ENCODE measurements around the gene ABCB6.

The ABCB6 gene

DNA sequence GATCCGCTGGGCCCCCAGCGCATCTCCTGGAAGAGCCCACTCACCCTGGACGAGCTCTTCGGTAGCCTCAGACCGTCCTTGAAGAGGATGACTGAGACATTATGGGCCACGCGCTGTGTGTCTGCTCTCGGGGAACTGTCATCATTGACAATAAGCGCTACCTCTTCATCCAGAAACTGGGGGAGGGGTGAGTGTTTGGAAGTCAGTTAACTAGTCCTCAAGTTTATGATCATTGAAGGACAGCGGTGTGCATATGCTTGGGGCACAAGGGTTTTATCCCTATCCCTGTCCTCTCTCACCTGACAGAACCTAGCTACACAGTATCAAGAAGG is 27.1 kb upstream of the ABCB6 start:
- in situ Hi-C loops (cut with MboI; ENCODE audit: low sequenced_read_pairs): no loop called here

DNA sequence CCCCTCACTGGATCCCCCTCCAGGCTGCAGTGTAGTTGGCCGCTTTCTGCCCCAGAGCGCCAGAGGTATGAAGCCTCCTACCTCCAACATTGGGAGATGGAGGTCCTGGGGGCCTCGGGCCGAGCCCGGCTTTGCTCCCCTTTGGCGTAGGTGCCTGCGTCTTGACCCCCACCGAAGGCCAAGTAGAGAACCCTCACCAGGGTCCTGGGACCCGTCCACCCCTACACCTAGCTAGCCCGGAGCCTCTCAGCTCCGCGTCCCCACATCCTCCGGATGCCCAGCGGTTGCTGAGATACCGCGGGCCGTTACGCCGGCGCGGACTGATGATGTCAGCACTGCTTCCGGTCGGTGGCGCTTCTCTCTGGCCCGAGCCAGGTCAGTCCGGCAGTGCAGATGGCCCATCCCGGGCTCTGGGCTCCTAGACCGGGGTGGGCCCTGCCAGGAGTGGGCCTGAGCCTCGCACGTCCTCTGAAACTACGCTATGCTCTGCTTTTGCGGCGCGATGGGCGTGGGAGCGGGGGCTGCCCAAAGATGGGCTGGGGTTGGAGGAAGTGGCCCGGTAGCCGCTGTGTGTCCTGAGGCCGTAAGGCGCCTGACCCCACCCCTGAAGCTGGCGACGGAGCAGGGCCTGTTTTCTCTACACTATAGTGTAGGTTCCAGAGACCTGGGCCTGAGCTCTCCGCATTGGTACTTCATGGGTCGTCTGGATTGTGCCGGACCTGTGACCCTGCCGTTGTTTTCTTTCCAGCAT is 26.6 kb upstream of the ABCB6 start, which contains the start of the genes GLB1L and STK16:
TSS of gene GLB1L (minus strand) at position 297 of the 751 bp plus-strand sequence. CDS start 1,871 bp downstream, outside the sequence.
TSS of gene STK16 (plus strand) at position 332 of the 751 bp plus-strand sequence. CDS start 521 bp downstream, outside the sequence.
- in situ Hi-C loops (cut with MboI; ENCODE audit: low sequenced_read_pairs): no loop called here

DNA sequence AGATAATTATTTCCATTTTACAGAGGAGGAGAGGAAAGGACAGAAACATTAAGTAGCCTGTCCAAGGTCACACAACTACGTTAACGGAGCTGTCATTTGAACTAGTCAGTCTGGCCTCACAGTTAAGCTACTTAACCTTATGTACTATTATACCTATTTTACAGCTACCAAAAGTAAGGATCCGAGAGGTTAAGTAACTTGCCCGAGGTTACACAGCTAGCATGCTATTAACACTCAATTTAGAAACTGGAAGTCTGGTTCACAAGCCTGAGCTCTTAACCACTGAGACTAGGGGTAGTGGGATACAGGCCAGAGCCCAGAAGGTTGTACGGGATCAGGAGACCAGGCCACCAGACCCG is 26.0 kb upstream of the ABCB6 start:
- in situ Hi-C loops (cut with MboI; ENCODE audit: low sequenced_read_pairs): no loop called here

DNA sequence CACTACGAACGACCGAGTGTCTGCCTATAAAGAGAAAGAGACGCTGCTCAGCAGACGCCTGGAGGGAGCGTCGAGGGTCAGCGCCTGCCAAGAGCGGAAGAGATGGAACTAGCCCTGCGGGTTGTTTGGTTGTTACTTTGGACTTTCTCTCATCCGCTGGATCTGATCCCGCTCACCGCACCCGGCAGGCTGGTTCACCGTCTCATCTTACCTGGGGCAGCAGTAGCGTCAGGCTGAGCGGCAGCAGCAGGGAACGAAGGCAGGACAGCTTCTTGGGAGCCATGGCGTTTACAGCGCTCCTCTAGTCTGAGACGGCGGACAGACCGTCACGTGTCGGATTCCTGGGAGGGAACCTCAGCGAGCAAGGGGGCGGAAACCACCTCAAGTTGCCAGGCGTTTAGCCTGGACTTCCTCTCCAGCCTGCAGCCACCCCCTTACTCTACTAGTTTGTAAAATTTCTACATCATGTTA is 24.6 kb upstream of the ABCB6 start:
- in situ Hi-C loops (cut with MboI; ENCODE audit: low sequenced_read_pairs): no loop called here

DNA sequence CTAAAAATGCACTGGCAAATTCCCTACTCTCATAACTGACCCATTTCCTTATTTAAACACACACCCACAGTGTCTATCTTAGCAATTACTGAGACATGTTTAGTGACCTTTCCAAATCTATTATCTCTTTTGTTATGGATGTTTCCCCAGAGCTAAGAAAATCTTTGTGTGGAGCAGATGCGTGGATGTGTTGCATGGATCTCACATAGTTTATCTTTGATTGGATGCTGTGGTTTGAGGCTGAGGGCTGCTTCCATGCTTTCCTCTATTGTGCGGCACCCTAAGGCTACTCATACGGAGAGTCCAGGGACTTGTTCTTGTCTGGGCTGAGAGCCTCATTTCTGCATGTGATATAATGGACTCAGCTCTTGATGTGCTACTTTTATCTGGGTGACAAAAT is 15.6 kb upstream of the ABCB6 start:
- in situ Hi-C loops (cut with MboI; ENCODE audit: low sequenced_read_pairs): no loop called here

DNA sequence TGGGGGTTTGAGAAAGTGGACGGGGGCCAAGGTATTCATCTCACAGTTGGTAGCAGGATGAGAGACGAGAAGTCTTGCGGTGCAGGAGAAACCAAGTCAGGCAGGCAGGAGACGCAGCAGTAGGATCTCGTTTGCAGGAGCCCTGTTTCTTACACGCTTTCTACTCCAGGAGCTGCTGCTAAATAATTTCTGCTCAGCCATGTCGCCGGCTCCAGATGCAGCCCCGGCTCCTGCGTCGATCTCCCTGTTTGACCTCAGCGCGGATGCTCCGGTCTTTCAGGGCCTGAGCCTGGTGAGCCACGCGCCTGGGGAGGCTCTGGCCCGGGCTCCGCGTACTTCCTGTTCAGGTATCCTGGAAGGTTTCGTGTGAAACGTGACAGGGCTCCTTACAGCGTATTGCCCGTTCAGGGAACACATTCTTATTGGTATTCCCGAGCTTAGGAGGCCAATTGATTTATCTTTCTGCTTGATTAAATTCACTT is 11.3 kb upstream of the ABCB6 start:
- in situ Hi-C loops (cut with MboI; ENCODE audit: low sequenced_read_pairs): no loop called here

DNA sequence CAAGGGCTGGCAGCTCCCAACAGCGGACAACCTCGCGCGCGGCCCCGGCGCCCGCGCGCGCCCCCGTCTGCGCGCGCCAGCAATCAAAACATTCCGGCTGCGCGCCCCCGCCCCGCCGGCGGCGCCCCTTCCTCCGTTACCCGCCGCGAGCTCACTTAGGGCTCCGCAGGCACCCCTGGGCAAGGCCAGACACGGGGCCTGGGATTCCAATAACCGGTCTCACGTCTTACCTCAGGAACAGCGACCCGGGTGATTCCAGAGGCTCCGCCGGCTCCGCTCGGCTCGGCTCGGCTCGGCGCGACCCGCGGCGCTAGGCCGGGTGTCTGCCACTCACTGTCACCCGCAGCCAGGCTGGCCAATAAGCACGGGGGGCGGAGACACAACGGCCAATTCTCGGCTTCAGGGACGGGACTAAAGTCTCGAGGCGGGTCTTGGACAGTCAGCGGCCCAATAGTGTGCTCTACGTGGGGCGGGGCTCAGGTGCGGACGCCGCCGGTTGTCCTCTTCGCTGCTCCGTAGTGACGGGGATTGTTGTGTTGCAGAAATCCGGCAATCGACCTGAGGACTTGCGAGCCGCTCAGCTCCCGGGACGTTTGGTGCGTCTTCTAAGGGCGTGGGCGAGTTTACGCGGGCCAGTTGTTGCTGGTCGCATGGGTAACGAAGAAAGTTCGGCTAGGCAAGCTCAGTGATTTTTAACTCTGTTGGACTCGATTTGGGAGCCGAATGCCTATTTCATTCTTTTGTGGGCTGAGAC is 10.7 kb upstream of the ABCB6 start, which contains the start of the genes ANKZF1 and ATG9A:
TSS of gene ANKZF1 (plus strand) at position 502 of the 754 bp plus-strand sequence. CDS start 452 bp downstream, outside the sequence.
TSS of gene ATG9A (minus strand) at position 332 of the 754 bp plus-strand sequence. CDS start 1,612 bp downstream, outside the sequence.
- in situ Hi-C loops (cut with MboI; ENCODE audit: low sequenced_read_pairs): no loop called here

DNA sequence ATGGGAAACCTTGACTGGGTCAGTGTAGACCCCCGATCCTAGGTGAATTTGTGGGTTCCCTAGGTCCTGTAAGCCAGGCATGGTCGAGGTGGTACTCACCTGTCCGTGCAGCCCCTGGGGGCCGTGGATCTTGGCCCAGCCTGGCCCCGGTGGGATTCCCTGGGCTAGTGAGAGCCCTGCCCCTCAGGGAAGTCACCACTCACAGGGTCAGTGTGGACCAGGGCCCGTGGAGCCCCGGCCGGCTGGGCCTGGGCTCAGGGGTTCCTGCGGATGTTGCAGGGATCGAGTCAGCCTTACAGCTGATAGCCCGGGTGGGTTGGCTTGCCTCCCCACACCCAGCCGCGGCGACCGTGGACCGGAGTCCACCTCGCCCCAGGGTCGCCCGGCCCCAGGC is 10.2 kb upstream of the ABCB6 start:
- in situ Hi-C loops (cut with MboI; ENCODE audit: low sequenced_read_pairs): no loop called here

DNA sequence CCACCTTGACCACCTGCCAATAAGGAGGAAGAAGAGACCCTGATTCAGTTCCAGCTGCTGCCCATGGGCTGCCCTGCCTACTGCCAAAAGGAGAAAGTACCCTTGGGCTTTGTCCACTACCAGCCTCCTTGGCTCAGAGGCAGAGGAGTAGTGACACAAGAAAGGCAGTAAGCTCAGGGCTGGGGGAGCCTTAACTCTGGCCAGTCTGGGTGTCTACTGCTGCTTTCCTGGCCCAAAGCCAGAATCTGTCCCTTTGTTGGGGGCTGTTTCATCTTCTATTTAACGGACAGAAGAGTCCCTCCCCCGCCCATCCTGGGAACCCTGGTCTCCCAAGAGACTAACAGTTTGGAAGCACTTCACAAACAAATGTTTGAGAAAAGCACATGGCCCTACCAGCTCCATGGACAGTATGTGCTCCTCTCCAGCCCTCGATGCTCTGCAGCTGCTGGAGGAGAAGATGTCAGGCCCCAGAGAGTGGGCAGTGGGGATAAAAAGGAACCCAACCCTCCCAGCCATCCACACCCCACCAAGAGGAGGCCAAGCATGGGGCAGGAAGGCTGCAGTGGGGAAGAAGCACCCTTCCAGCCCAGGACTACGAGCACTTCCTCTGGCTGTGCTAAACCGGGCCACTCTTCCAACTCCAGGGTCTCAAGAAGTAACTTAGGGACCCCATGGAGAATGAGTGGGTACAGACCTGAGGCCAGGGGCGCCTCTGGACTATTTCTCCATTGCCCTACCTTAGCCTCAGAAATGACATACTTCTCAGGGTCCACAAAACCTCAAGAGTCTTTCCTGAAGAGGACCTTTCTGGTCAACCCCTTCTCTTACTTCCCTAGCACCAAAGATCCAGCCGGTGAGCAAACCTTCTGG is 9.5 kb upstream of the ABCB6 start:
- in situ Hi-C loops (cut with MboI; ENCODE audit: low sequenced_read_pairs): no loop called here

DNA sequence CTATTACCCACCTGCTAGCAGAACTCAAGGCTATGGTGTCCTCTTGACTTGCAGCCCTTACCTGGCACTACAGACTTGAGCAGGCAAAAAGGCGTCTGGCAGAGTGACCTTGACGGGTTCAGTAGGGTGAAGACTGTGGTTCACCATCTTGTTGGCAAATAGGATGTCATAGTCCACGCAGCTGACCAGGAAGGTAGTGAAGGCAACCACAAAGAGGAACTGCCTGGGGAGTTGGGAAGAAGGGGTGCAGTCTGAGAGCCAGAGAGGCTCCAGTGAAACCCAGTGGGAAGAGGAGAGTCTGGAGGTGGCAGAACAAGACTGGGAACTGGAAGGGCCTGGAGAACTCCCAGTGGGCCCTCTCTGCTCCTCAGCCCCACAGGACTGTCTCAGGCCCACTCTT is 6.6 kb upstream of the ABCB6 start:
- in situ Hi-C loops (cut with MboI; ENCODE audit: low sequenced_read_pairs): no loop called here

DNA sequence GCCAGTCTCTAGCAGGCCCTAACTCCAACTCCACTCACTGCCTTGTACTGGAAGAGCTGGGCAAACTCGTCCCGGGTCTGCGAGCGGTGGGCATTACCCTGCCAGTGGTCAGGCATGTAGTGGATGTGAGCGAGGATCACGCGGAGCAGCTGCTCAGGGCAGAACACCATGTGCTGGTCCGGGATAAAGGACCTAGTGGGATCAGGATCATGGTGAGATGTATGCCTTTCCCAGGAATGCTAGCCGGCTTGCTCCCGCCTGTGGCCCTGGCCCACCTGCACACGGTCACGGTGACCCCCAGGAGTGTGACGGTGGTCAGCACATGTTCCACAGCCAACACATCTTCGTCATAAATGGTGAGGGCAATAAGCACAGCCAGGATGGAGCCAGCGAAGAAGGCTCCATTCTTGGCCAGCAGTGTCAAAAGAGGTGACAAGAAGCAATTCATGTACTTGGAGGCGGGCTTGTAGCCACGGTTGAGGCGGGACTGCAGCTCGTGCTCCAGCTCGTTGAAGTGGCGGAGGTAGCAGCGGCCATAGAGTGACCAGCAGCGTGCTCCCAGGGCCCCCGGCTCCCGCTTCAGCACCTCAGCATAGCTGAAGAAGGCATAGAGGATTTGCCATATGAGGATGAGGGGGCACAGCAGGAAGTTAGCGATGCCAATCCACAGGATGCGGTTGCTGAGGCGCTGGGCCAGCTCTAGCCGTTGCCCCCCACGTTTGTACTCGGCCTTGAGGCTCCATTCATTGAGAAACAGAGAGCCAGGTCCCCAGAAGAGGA is 5.3 kb upstream of the ABCB6 start:
- in situ Hi-C loops (cut with MboI; ENCODE audit: low sequenced_read_pairs): no loop called here

DNA sequence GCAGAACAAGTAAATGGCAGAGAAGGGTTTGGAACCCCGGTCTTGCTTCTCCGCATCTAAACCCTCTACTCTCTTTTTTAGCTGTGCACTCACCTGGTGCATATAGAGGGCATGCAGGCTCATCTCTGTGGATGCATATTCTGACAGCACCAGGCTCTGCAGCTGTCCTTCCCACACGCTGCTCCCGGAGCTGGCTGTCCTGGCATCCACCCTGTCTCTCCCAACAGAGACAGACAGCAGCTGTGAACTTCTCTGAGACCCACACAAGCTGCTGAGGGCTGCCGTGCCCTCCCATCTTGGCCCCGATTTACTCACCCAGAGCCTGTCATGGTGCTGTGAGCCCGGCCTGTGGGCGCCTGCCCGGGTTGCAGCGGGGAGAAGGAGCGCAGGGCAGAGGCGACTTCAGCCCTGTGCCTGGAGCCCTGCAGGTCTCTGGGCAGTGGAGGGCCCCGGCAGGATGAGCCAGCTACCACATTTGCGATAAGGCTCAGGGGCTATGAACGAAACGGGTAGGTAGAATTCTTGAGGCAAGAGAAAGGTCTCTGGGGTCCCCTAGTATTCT is 3.3 kb upstream of the ABCB6 start:
- in situ Hi-C loops (cut with MboI; ENCODE audit: low sequenced_read_pairs): no loop called here

DNA sequence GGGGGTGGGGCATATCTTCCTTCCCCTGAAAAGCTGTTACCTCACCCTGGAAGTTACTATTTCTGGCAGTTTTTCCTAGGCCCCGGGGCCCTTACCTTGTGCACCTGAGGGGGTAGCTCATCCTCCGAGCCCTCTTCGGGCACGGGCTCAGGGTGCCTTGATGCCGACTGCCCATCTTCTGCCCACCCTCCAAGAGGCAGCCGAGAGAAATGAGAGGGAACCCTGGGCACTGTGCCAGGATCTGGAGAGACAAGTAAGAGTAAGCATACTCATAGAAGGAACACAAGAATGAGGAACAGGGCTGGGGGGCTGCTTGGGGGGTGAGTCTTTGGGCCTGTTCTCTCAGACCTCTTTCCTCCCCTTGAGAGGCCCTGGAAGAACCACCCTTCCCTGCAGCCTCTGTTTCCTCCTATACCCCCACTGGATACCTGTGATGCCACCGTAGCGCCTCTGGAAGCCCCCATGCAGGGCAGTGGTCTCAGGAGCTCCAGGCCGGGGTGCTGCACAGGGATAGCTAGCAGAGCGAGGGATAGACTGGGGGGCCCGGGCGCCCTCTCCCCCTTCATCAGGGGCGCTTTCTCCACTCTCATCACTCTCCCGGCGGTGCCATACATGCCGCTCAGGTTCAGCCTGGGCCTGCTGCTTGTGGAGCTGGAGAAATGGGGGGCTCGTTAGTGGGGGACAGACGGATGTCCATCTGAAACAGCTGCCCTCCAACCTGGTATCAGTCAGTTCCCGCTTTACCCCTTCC is 2.1 kb upstream of the ABCB6 start:
- in situ Hi-C loops (cut with MboI; ENCODE audit: low sequenced_read_pairs): no loop called here

DNA sequence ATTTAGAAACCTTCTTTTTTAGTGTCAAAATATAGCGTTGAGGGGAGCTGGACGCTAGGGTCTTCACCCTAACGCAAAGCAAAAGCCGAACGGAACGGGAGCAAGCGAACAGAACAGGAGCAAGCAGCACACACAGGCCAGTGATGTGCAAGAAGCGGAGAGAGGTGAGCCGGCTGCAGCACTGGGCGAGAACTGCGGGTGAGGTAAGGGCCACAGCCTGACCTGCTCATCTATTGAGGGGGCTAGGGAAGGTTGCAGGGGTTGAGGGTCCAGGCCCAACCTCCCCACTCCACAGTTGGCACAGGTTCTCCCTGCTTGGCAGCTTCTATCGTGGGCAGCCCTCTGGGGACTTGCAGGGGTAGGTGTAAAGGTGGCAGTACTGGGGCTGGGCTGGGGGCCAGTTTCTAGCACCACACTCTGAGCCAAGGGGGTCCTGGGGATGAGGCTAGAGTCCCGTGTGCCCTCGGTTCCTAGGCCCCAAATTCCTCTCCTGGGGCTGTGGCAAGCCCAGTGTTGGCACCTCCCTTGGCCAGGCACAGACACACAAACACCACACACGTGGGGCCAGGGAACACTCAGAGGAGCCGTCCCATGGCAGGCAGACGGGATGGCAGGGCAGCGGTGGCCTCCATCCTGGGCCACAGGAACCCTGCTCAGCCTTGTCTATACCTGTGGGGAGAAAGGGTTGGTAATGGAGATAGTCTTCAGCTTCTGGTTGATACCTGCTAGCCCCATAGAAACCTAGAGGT is 1.2 kb upstream of the ABCB6 start:
- in situ Hi-C loops (cut with MboI; ENCODE audit: low sequenced_read_pairs): loop anchor here (10.0 kb wide), 1 partner anchor 55 kb away; the partner anchor contains the start of gene NHEJ1

DNA sequence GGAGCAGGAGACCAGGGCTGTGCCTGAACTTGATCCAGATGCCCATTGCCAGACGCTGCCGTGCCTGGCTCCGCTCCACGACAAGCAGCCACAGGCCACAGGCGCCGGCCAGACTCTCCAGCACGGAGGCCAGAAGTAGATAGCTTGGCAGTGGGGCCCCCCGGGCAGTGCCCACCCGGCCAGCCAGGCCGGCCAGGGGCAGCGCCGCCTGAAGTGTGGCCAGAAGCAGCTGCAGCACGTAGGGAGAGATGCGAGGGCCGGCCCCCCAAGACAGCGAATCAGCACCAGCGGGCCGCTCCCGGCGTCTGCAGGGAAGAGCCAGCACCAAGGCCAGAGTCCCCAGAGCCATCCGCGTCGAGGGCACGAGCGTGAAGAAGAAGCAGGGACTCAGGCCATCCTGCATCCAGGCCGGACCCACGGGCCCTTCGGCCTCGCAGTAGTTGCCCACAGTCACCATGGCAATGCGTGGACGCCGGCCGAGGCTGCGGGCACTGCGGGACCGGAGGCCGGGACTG is 484 bp downstream of the ABCB6 start:
- in situ Hi-C loops (cut with MboI; ENCODE audit: low sequenced_read_pairs): loop anchor here (10.0 kb wide), 1 partner anchor 53 kb away; the partner anchor contains the start of gene NHEJ1

DNA sequence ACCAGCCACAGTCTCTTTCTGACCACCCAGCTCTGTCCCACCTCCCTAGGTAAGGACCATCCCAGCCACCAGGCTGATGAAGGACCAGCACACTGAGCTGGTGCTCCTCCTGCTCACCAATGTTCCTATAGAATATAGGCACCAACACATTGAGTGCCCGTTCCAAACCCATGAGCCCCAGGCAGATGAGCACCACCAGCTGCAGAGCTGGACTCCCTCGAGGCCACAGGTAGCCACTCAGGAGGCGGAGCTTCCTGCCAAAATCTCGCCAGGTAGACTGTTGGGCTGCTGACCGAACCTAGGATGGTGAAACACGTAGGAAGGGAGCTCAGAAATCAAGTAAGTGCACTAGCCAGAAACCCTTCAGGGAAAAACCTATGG is 2.2 kb downstream of the ABCB6 start:
- in situ Hi-C loops (cut with MboI; ENCODE audit: low sequenced_read_pairs): loop anchor here (10.0 kb wide), 1 partner anchor 52 kb away; the partner anchor contains the start of gene NHEJ1

DNA sequence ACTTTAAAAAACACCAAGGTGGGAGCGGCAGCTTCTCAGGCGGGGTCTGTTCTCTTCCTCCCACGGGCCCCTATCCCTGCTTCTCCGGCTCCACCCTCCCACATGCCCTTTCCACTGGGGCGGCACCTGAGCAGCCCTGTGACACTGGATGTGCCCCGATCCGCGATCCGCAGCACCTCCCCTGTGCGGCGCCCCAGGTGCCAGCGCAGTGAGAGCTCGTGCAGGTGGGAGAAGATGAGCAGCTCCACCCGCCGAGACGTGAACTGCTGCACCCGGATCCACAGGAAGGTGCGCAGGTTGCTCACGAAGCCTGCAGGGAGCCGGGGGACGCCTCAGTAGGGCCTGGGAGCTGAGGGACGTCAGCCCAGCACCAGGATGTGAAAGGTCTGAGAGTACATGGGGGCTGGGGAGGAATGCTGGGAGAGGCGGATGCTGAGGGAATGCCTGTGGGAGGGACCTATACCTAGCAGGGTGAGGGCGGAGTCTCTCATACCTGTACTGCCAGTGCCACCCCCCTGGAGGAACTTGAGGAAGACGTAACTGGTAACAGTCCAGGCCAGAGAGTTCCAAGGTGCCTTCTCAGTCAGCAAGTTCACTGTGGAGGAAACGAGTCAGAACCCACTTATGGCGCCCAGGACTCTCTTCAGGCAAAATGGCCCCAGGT is 2.8 kb downstream of the ABCB6 start:
- in situ Hi-C loops (cut with MboI; ENCODE audit: low sequenced_read_pairs): loop anchor here (10.0 kb wide), 1 partner anchor 51 kb away; the partner anchor contains the start of gene NHEJ1
